Memory B cell (primary cell): ENCODE measurements around the gene TPCN2.
A peak's percentile ranks its signal among the peaks of the same experiment; 100 is the strongest.

Experiments
- ATAC-seq: fragments of 150-1000 bp; cut with Tn5 transposase; 2 replicates; pipeline ENCODE4 v1.10.0; 2021; ENCODE audit warnings: low read depth, mild to moderate bottlenecking, moderate library complexity
- DNase-seq, 2 donors: peaks; one replicate each; pipeline ENCODE4 v3.0.0; 2022; ENCODE audit warnings: low spot score in 2 of 2
- H3K27ac Mint-ChIP-seq: one replicate; pipeline ENCODE4 v1.8.0; 2022; ENCODE audit warnings: mild to moderate bottlenecking, moderate library complexity, mixed read lengths
- H3K27me3 Mint-ChIP-seq: one replicate; pipeline ENCODE4 v1.8.0; 2022; ENCODE audit warnings: mixed read lengths
- H3K36me3 Mint-ChIP-seq: one replicate; pipeline ENCODE4 v1.8.0; 2022; ENCODE audit warnings: mild to moderate bottlenecking, mixed read lengths
- H3K4me1 Mint-ChIP-seq: one replicate; pipeline ENCODE4 v1.8.0; 2022; ENCODE audit warnings: mixed read lengths
- H3K4me3 Mint-ChIP-seq: one replicate; pipeline ENCODE4 v1.8.0; 2022; ENCODE audit warnings: mild to moderate bottlenecking, moderate library complexity, mixed read lengths
- H3K9me3 Mint-ChIP-seq: one replicate; pipeline ENCODE4 v1.8.0; 2022; ENCODE audit warnings: mixed read lengths

The TPCN2 gene

DNA sequence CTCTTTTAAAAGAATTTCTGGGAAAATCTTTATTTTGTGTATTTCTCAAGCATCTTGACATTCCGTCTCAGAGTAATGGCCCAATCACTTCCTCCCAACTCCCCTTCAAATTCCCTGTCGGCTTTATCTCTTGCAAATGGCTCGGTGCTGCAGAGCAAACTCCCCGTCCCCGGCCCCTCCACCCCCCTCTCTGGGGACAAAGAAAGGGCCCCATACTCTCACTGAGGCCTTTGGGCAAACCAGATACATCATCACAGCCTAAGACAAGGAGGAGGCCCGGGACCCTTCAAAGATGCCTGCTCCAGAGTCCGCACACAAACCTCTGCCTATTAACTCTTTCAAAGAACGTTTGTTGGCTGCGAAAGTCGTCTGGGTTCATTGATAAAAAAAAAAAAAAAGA is 103.1 kb downstream of the TPCN2 start:
- H3K36me3 Mint-ChIP-seq = peaks cover 6% of the 10 kb centered on the region
- H3K9me3 Mint-ChIP-seq = peaks cover 2% of the 10 kb centered on the region
- DNase-seq (no peak), ATAC-seq (no peak)
- H3K4me1 Mint-ChIP-seq = peaks cover 7% of the 10 kb centered on the region
- H3K27me3 Mint-ChIP-seq = peaks cover 8% of the 10 kb centered on the region
- H3K4me3 Mint-ChIP-seq = no peak overlapping the region
- no peak overlapping the region for H3K27ac Mint-ChIP-seq

DNA sequence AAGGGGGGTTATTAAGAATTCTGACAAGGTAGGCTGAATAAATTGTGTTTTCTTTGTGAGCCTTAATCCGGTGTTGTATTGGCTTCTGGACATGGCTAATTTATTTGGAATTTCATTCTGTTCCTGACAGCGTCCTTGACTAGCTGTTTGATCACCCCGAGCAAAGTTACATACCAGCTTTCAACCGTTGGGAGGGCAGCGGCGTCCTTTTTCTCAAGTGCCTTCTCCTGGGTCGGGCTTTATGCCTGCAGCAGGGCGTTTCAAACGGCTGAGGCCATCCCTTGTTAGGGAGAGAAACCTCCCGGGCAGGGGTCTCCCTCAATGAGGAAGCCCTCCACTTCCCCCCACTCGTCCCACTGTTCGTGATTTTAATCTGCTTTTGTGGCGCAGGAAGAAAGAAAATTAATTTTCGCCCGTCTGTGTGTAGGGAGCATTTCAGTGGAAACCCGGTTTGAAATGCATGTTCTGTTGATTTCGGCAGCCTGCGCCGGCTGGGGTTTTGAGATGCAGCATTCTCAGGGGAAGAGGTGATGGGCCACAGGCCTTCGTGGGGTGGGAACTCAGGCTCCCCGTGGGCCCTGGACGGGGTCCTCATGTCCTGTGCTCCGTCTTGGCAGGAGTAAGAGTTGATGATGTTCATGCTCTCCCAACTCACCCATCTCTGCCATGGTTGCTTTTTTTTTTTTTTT is 104.1 kb downstream of the TPCN2 start:
- ATAC-seq (no peak), DNase-seq (no peak)
- Mint-ChIP-seq H3K9me3 (peaks cover 2% of the 10 kb centered on the region), H3K36me3 (peaks cover 6% of the 10 kb centered on the region), H3K27ac (no peak overlapping the region), H3K27me3 (peaks cover 8% of the 10 kb centered on the region), H3K4me1 (peaks cover 7% of the 10 kb centered on the region), H3K4me3 (no peak overlapping the region)

DNA sequence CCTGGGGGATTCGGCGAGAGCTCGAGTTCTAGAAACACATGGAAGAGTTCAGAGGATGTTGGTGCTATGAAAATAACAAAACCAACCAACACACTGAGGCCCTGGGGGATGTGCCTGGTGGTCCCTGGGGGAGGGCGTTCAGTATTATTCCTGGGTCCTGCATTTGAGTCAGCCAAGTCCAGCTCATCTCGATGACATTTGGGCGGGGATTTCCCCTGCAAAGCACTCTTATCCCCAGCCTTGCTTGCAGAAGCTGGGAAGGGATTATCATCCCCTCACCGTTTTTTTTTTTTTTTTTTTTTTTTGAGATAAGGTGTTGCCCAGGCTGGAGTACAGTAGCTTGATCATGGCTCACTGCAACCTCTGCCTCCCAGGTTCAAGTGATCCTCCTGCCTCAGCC is 104.9 kb downstream of the TPCN2 start:
- peaks cover 7% of the 10 kb centered on the region for H3K4me1 Mint-ChIP-seq
- H3K4me3 Mint-ChIP-seq = no peak overlapping the region
- DNase-seq (no peak), ATAC-seq (no peak)
- H3K9me3 Mint-ChIP-seq = no peaks in the 10 kb centered on the region
- H3K27ac Mint-ChIP-seq = no peak overlapping the region
- peaks cover 2% of the 10 kb centered on the region for H3K36me3 Mint-ChIP-seq
- peaks cover 7% of the 10 kb centered on the region for H3K27me3 Mint-ChIP-seq

DNA sequence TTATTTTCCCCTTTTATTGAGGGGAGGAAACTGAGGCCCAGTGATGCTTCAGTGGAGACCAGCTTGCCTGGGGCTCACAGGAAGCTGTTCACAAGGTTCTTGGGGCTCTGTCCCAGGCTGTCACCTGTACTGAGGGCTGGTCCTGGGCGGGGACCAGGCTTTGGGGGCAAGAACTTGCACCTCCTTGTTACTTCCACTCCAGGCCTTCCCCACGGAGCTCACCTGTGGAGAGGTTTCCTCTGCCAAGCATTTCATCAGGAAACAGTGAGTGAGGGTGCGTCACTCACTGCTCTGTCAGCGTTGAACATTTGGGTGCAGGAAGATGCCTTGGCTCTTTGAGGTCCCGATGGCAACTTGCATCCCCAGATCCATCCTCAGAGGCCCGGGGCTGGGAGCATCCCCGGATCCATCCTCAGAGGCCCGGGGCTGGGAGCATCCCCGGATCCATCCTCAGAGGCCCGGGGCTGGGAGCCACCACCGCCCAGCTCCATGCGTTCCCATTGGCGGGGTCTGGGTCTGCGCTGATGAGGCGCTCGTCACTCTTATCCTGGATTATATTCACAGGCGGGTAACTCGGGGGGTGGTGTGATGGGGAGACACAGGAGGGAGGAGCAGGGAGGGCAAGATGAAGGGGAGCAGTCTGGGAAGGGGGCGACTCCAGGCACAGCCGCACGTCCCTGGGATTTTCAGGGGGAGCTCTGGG is 105.6 kb downstream of the TPCN2 start:
- DNase-seq = no peak
- ATAC-seq = no peak
- Mint-ChIP-seq H3K4me1 (peaks cover 7% of the 10 kb centered on the region), H3K9me3 (no peaks in the 10 kb centered on the region), H3K4me3 (no peak overlapping the region), H3K27me3 (peaks cover 7% of the 10 kb centered on the region), H3K36me3 (peaks cover 2% of the 10 kb centered on the region), H3K27ac (no peak overlapping the region)

DNA sequence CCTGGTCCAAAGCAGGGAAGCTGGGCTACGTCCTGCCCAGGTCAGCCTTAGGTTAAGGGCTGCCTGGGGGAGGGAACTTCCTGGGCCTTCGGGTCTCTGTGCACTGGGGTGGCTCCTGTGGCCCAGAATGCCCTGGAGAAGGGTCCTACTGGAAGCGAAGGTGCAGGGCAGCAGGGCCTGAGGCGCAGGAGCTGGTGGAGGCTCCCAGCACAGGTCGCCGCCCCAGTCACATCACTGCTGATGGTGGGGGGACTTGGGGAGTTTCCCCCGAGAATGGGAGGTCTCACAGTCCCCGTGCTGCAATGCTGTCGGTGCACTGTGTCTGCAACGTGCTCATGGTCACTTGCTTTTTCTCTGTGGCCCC is 106.2 kb downstream of the TPCN2 start:
- H3K36me3 Mint-ChIP-seq = peaks cover 2% of the 10 kb centered on the region
- H3K27me3 Mint-ChIP-seq = peaks cover 7% of the 10 kb centered on the region
- no peak overlapping the region for H3K27ac Mint-ChIP-seq
- peaks cover 7% of the 10 kb centered on the region for H3K4me1 Mint-ChIP-seq
- no peak for ATAC-seq
- DNase-seq = no peak
- H3K4me3 Mint-ChIP-seq = no peak overlapping the region
- H3K9me3 Mint-ChIP-seq = no peaks in the 10 kb centered on the region

DNA sequence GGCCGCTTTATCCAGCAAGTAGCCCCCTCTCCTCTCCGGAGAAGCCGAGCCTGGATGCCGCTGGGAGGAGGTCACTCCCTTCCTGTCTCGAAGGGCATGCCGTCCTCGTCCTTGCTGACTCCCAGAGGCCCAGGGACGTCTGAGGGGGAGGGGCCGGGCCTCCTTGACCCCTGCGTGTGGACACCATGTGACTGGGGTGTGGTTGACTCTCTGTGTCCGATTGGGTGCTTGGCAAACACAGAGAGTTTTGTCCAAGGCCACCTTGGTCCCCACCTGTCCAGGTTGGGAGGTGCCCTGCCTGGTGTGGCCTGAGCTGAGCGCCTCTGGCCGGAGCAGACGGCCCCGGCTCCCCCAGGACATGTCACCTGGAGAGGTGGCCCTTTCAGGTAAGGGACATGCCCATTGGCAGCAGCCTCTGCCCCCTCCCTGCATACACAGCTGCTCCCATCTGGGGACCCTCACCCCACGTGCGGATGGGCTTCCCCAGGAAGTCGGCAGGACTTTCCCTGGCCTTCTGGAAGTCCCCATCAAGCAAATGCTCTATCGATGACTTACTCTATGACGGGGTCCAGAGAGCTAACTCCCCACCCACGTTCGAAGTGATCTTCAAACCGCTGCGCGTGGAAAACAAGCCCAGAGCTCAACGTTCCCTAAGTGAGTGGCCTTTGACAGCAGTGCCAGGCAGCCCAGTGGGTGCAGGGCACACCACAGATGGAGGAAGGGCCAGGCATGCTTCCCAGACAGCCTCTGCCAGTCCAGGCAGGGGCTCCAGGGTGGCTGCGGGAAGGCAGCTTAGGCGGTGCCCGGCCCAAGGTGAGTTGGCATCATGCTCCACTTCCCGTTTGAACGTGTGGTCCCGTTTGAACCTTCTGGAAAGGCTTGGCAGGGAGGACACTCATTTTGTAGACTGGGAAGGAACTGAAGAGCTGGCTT is 106.8 kb downstream of the TPCN2 start, which contains the start of gene SMIM38:
Gene SMIM38 (plus strand): TSS at position 634 of the 933 bp plus-strand sequence. CDS start 1,912 bp downstream, outside the sequence.
- H3K36me3 Mint-ChIP-seq = peaks cover under 1% of the 10 kb centered on the region
- H3K27me3 Mint-ChIP-seq = peaks cover 5% of the 10 kb centered on the region
- peak; percentile 76 for ATAC-seq
- H3K4me3 Mint-ChIP-seq = no peak within 1 kb of the TSS
- H3K9me3 Mint-ChIP-seq = no peaks in the 10 kb centered on the region
- no peak for DNase-seq
- peak within 1 kb of the TSS; percentile 71 for H3K27ac Mint-ChIP-seq
- peaks cover 7% of the 10 kb centered on the region for H3K4me1 Mint-ChIP-seq

DNA sequence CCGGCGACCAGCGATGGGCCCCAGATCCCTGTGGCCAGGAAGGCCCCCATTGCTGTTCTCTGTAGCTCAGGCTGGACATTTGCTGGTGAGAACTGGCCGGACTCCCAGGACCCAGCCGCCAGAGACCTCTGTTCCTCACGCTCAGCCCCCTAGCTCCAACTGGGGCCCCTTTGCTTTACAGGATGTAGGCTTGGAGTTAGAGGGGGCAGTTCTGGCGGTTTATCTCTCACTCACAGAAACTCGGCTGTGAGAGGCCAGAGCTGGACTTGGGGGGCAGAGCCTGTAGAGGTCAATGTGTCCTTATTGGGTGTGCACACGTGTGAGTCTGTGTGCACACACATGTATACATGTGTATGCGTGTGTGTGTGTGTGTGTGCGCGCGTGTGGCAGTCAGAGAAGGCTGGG is 107.5 kb downstream of the TPCN2 start:
- ATAC-seq = no peak
- Mint-ChIP-seq H3K27ac (no peak overlapping the region), H3K27me3 (peaks cover 5% of the 10 kb centered on the region), H3K4me3 (no peak overlapping the region), H3K36me3 (peaks cover 2% of the 10 kb centered on the region), H3K4me1 (peaks cover 7% of the 10 kb centered on the region), H3K9me3 (no peaks in the 10 kb centered on the region)
- no peak for DNase-seq

DNA sequence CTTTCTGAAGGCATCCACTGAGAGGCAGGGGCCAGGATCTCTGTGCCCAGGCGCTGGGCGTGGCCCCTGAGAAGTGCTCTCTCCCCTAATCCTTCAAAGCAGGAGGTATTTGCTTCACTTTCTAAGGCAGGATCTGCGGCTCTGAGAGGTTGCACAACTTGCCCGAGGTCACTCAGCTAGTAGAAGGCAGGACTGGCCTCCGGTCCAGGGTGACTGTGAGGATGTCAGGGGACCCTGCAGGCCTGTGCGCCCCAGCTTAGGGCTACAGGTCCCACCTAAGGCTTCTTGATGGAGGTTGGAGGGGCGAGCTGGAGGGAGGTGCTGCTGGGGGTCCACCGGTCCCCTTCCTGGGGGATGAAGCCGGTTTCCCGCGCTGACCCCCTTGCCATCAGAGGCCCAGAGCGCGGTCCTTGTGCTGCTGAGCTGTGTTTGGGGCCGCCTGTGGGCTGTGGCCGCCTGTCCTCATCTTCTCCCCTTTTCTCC is 108.0 kb downstream of the TPCN2 start:
- peaks cover 7% of the 10 kb centered on the region for H3K4me1 Mint-ChIP-seq
- H3K27ac Mint-ChIP-seq = peak overlapping the region; percentile 63
- no peak for ATAC-seq
- H3K27me3 Mint-ChIP-seq = peaks cover 5% of the 10 kb centered on the region
- H3K9me3 Mint-ChIP-seq = no peaks in the 10 kb centered on the region
- peaks cover 2% of the 10 kb centered on the region for H3K36me3 Mint-ChIP-seq
- DNase-seq = no peak
- H3K4me3 Mint-ChIP-seq = no peak overlapping the region

DNA sequence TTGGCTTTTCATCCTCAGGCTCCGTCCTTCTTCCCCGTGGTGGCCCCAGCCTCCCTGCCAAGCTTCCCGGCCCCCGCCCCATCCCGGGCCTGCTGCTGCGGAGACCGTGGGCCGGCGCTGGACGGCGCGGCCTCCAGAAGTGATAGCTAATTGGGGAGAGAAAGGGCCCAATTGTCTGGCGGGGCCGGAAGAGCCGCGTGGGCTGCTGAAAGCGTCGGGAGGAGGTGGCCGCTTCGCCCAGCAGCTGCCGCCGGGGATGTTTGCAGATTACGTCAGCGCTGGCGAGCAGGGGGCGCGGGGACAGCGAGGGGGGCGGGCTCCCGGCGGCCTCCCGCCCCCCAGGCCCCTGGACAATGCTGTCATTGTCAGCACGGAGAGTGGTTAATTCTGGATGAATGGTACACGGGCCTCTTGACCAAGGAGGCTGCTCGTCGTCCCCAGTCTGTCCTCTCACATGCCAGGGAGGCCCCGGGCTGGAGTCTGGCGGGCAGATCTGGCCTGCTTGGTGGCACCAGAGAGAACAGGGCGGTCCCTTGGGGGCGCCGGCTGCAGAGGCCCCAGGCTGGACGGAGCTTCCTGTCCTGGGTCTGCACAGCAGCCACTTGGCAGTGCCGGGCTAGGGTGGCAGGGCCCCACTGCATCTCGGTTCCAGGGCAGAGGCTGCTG is 108.6 kb downstream of the TPCN2 start:
- DNase-seq (no peak), ATAC-seq (no peak)
- no peaks in the 10 kb centered on the region for H3K9me3 Mint-ChIP-seq
- peak overlapping the region; percentile 63 for H3K27ac Mint-ChIP-seq
- no peak overlapping the region for H3K4me3 Mint-ChIP-seq
- H3K27me3 Mint-ChIP-seq = peaks cover 5% of the 10 kb centered on the region
- H3K36me3 Mint-ChIP-seq = peaks cover 2% of the 10 kb centered on the region
- H3K4me1 Mint-ChIP-seq = peaks cover 7% of the 10 kb centered on the region

DNA sequence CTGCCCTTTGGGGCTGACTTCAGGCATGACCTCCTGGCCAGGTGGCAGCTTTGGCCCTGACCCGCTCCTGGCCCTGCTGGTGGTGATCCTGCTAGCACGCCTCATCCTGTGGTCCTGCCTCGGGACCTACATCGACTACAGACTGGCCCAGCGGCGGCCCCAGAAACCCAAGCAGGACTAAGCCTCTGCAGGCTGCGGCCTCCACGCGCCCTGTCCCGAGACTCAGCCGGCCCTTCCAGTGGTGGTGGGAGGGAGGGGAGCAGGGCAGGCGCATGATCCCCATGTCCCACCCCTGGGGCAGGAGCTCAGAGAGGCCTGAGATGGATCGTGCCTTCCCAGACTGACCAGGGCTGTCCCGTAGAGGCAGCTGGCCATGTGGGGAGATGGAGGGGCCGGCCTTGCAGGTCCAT is 109.1 kb downstream of the TPCN2 start:
- DNase-seq = no peak
- no peaks in the 10 kb centered on the region for H3K9me3 Mint-ChIP-seq
- no peak overlapping the region for H3K27ac Mint-ChIP-seq
- no peak overlapping the region for H3K4me3 Mint-ChIP-seq
- H3K4me1 Mint-ChIP-seq = peaks cover 7% of the 10 kb centered on the region
- H3K36me3 Mint-ChIP-seq = peaks cover 3% of the 10 kb centered on the region
- no peak for ATAC-seq
- H3K27me3 Mint-ChIP-seq = peaks cover 5% of the 10 kb centered on the region

DNA sequence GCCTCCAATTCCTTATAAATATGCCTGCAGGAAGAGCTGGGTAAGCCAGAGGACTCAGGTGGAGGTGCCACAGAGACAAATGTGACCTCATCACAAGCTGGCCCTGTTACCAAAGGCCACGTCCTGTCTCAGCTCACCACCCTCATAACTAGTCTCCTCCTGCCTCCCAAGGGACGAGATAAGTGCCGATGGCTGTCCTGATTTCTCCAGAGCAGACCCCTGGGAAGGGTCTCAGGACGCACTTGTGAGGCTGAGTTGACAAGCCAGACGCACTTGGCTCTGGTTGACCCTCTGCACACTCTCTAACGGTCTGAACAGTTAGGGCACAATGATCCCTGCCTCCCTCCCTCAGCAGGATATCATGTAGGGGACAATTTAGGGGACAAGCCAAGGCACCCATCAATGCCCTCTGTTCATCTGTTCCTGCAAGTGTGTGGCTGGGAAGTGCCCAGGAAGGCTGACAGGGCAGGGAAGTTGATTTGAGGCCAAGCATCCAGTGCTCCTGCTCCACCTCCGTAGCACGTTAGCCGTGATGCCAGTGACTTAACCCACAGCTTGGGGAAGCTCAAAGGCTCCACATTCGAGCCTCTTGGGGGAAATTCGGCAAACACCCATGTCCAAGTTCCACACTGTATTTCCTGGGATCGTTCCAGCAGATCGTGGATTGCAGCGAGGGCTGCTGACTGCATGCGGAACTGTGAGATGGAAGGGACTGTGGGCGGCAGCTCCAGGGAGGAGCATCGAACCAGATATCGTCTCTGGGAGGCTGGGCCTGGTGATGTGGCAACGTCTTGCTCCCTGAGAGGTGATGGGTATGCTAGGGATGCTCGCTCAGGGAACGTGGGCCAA is 109.8 kb downstream of the TPCN2 start:
- ATAC-seq (no peak), DNase-seq (no peak)
- peaks cover 2% of the 10 kb centered on the region for H3K9me3 Mint-ChIP-seq
- peaks cover 5% of the 10 kb centered on the region for H3K4me1 Mint-ChIP-seq
- peaks cover 5% of the 10 kb centered on the region for H3K27me3 Mint-ChIP-seq
- peaks cover 4% of the 10 kb centered on the region for H3K36me3 Mint-ChIP-seq
- no peak overlapping the region for H3K4me3 Mint-ChIP-seq
- no peak overlapping the region for H3K27ac Mint-ChIP-seq

DNA sequence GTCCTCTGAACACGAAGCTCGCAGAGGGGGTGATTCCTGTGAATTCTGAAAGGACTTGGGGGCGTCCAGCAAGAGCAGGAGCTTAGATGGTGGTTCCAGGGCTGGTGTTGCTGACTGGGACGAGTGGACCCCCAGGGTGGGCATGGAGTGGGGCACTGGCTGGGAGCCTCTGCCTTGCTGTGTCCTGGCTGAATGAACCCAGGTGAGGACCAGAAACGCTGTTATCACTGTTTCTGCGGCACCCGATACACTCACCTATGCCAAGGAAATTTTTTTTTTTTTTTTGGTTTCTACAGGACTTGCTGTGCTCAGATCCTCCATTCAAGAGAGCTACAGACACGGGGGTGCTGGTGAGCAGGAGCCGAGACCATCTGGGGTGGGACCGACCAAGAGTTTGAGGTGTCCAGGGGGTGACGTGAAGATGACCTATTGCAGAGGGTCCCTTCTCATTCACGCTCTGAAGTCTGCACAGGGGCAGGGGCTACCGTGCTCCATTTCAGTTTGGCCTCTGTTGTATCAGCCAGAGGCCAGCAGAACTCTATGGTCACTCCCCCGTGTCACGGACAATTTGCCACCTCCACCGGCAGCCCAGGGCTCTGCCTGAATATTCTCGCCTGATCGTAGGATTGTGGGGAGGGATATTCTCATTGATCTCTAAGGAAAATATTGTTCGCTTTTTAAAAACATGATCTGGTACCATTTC is 110.6 kb downstream of the TPCN2 start:
- no peak for ATAC-seq
- Mint-ChIP-seq H3K36me3 (peaks cover 8% of the 10 kb centered on the region), H3K4me3 (no peak overlapping the region), H3K4me1 (peaks cover 5% of the 10 kb centered on the region), H3K27me3 (peaks cover 7% of the 10 kb centered on the region), H3K27ac (no peak overlapping the region), H3K9me3 (peaks cover 6% of the 10 kb centered on the region)
- DNase-seq = no peak
